Right lung (tissue), 5 donors: ENCODE data around the gene NEK8. TPM values are rescaled to one million over a fixed set of nuclear protein-coding genes. Genes with fewer than 3 reads are reported as not detected.

ENCODE experiments used
- DNase-seq, 2 donors: peaks; one replicate each; pipeline ENCODE4 v3.0.0-alpha.2; 2013
- polyA plus RNA-seq, 5 donors: library from polyadenylated mRNA; unstranded; fragments of 120-200 nt; gene quantifications; one replicate each; pipeline versions ENCODE4 v1.2.1 to v1.2.3, GENCODE V29; 2013; ENCODE audit warnings: inconsistent platforms in 1 of 5, low replicate concordance in 1 of 5; ENCODE audit not compliant: insufficient read length in 5 of 5, insufficient read depth in 1 of 5

The NEK8 gene
- polyA plus RNA-seq, 5 donors = 5.5 to 8.4 (median 6.8) TPM

GRCh38 chr17:28744104-28744971, 15.8 kb downstream of the NEK8 start:
- DNase-seq = peak; percentile 60 to 68

GRCh38 chr17:28744972-28745785, 16.6 kb downstream of the NEK8 start:
- peak; percentile 56 to 68 for DNase-seq

GRCh38 chr17:28745786-28746411, 17.3 kb downstream of the NEK8 start:
- DNase-seq = peak in 1 of 2 donors; percentile 64

- DNase-seq = no peak
These were observed 18.0 kb downstream of the NEK8 start for GRCh38 chr17:28746611-28747050.

- DNase-seq = peak; percentile 74 to 75
These were observed 18.6 kb downstream of the NEK8 start for GRCh38 chr17:28747051-28747691.

- no peak for DNase-seq
These were observed 19.5 kb downstream of the NEK8 start for GRCh38 chr17:28747801-28748750.

GRCh38 chr17:28748852-28749515, 20.4 kb downstream of the NEK8 start:
- DNase-seq = no peak

GRCh38 chr17:28749516-28750177, 21.1 kb downstream of the NEK8 start:
- DNase-seq = no peak

- DNase-seq = peak; percentile 76 to 87
These were observed 21.8 kb downstream of the NEK8 start for GRCh38 chr17:28750178-28751047.

GRCh38 chr17:28751600-28752366, 23.2 kb downstream of the NEK8 start:
- DNase-seq = no peak

GRCh38 chr17:28755486-28755885, 26.9 kb downstream of the NEK8 start:
- no peak for DNase-seq

GRCh38 chr17:28756049-28756804, 27.6 kb downstream of the NEK8 start:
- no peak for DNase-seq

- DNase-seq = no peak
These were observed 30.0 kb downstream of the NEK8 start for GRCh38 chr17:28758411-28759121.

GRCh38 chr17:28759256-28759865, 30.8 kb downstream of the NEK8 start:
- DNase-seq = no peak
